Sigmoid colon (tissue), 7 donors: ENCODE data around the gene CLGN. TPM values are rescaled to one million over a fixed set of nuclear protein-coding genes. Genes with fewer than 3 reads are reported as not detected.
A peak's percentile ranks its signal among the peaks of the same experiment; 100 is the strongest.

Source experiments
- DNase-seq: peaks from one replicate; pipeline ENCODE4 v3.0.0-alpha.2; 2019
- H3K27ac ChIP-seq, 4 donors: fragments of 200-600 bp; sonication (generic); one replicate each; pipeline ENCODE4 v1.5.1; 2016 to 2019; ENCODE audit warnings: mild to moderate bottlenecking in 1 of 4
- H3K27me3 ChIP-seq, 3 donors: fragments of 200-600 bp; sonication (generic); one replicate each; pipeline ENCODE4 v1.5.1; 2019; ENCODE audit warnings: mild to moderate bottlenecking in 1 of 3
- H3K36me3 ChIP-seq, 4 donors: fragments of 200-600 bp; sonication (generic); one replicate each; pipeline ENCODE4 v1.5.1; 2016 to 2019
- H3K4me1 ChIP-seq, 4 donors: fragments of 200-600 bp; sonication (generic); one replicate each; pipeline ENCODE4 v1.5.1; 2017 to 2019
- H3K4me3 ChIP-seq, 4 donors: fragments of 200-600 bp; sonication (generic); one replicate each; pipeline ENCODE4 v1.5.1; 2017 to 2019; ENCODE audit warnings: mild to moderate bottlenecking in 2 of 4, moderate library complexity in 1 of 4
- H3K9me3 ChIP-seq, 4 donors: fragments of 200-600 bp in 3 of 4; sonication (generic) in 3 of 4; one replicate each; pipeline versions ENCODE4 v1.5.1 to v1.6.1; 2013 to 2019
- CTCF ChIP-seq, 4 experiments: fragments of 450-650 bp in 3 of 4; fragments of 200-600 bp in 1 of 4; IDR thresholded peaks; one replicate each; pipeline ENCODE4 v1.5.1; 2016 to 2019; ENCODE audit warnings: antibody characterized with exemption in 4 of 4, mild to moderate bottlenecking in 3 of 4, moderate library complexity in 2 of 4
- EP300 ChIP-seq, 4 donors: sonication (generic); formaldehyde crosslinking; IDR thresholded peaks; one replicate each; pipeline ENCODE4 v1.6.1; 2017; ENCODE audit warnings: antibody characterized with exemption in 4 of 4
- POLR2A ChIP-seq, 2 donors: fragments of 450-650 bp; IDR thresholded peaks; one replicate each; pipeline ENCODE4 v1.6.1; 2016; ENCODE audit warnings: antibody characterized with exemption in 2 of 2, mild to moderate bottlenecking in 2 of 2, moderate library complexity in 2 of 2
- POLR2AphosphoS5 ChIP-seq, 4 donors: sonication (generic); formaldehyde crosslinking; IDR thresholded peaks; one replicate each; pipeline ENCODE4 v1.6.1; 2017; ENCODE audit warnings: antibody characterized with exemption in 4 of 4
- WGBS, 2 donors: extraction: QIAGEN DNeasy Blood & Tissue Kit; methylation state at CpG; one replicate each; pipeline ENCODE4 v1.1.7; 2013; 5-methylcytosine and 5-hydroxymethylcytosine counted together
- intact Hi-C: fragments of 100-400 bp; cut with DNase I; formaldehyde crosslinking; loops from one replicate; pipeline ENCODE4 v1.15.1; 2023
- polyA plus RNA-seq, 3 donors: library from polyadenylated mRNA; stranded (reverse); fragments of 200-250 nt; gene quantifications; one replicate each; pipeline ENCODE4 v1.2.3, GENCODE V29; 2013
- total RNA-seq, 4 donors: library from RNA; depleted of rRNA; stranded (reverse); fragments of >200 nt; gene quantifications; one replicate each; pipeline ENCODE4 v1.1.0, GENCODE V29; 2016
- donor health status: healthy with polysubstance abuse.
- donor health status: Bipolar disorder and iron deficiency.
- donor health status: healthy.

Gene CLGN, protein sequence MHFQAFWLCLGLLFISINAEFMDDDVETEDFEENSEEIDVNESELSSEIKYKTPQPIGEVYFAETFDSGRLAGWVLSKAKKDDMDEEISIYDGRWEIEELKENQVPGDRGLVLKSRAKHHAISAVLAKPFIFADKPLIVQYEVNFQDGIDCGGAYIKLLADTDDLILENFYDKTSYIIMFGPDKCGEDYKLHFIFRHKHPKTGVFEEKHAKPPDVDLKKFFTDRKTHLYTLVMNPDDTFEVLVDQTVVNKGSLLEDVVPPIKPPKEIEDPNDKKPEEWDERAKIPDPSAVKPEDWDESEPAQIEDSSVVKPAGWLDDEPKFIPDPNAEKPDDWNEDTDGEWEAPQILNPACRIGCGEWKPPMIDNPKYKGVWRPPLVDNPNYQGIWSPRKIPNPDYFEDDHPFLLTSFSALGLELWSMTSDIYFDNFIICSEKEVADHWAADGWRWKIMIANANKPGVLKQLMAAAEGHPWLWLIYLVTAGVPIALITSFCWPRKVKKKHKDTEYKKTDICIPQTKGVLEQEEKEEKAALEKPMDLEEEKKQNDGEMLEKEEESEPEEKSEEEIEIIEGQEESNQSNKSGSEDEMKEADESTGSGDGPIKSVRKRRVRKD
- total RNA-seq (10 to 100 TPM in 1 of 4 donors, 1 to 10 TPM in 3; 2.9 to 14.0 (median 3.1) TPM), polyA plus RNA-seq (1 to 10 TPM in 1 of 3 donors, under 1 TPM in 2; under 0.01 to 2.2 (median 0.23) TPM)

GRCh38 chr4:140427106-140427918 is at the start of gene CLGN:
Gene CLGN (minus strand): TSS chr4:140427648. CDS start chr4:140413078, 14,570 bp downstream.
- intact Hi-C loops: loop anchor here (2.0 kb wide), 1 partner anchor 53 kb away; no protein-coding TSS in a partner anchor
- WGBS, 2 donors: 1% methylated on average over 73 of the region's 73 CpGs
- Histone ChIP-seq H3K36me3 (no peaks in the 10 kb centered on the region), H3K4me3 (peak within 1 kb of the TSS; percentile 47 to 64 (median 62)), H3K27ac (peak within 1 kb of the TSS; percentile 56 to 65 (median 62)), H3K9me3 (no peaks in the 10 kb centered on the region), H3K4me1 (peaks cover 0 to 17% (median 15%) of the 10 kb centered on the region in 4 donors), H3K27me3 (no peaks in the 10 kb centered on the region)
- DNase-seq: peak; percentile 82
- TF ChIP-seq POLR2A (IDR thresholded peaks at IDR 0.05) (no peak), POLR2AphosphoS5 (IDR thresholded peaks at IDR 0.05) (peak in 2 of 4 donors; percentile 1 to 21), CTCF (IDR thresholded peaks at IDR 0.05) (peak in 2 of 4 experiments; percentile 6 to 24), EP300 (IDR thresholded peaks at IDR 0.05) (no peak)

DNA sequence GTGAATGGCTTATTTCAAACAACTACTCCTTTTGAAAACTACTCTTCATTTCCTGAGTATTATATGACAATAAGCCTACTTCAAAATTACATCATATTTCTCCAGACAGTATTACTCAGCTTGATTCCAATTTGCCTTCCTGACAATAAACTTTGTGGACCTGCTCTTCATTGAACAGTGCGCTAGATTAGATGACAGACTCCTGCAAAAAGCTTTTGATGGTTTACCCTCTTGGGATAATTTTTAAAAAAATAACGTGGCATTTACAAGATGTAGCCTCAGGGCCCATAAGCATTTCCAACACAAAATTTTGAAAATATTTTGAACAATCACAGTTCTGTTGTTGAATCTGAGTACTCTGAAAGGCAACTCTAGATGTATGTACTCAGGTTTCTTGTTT is 44.7 kb upstream of the CLGN start:
- no peaks in the 10 kb centered on the region for H3K4me1 ChIP-seq
- no peak for DNase-seq
- intact Hi-C loops: no loop called here
- H3K36me3 ChIP-seq: no peaks in the 10 kb centered on the region
- no peak overlapping the region for H3K4me3 ChIP-seq
- H3K27ac ChIP-seq: no peak overlapping the region
- TF ChIP-seq POLR2A (IDR thresholded peaks at IDR 0.05) (no peak), CTCF (IDR thresholded peaks at IDR 0.05) (no peak), EP300 (IDR thresholded peaks at IDR 0.05) (no peak), POLR2AphosphoS5 (IDR thresholded peaks at IDR 0.05) (no peak)
- H3K9me3 ChIP-seq: no peaks in the 10 kb centered on the region
- 73 to 85% methylated on average over 2 of the region's 2 CpGs for WGBS, 2 donors
- H3K27me3 ChIP-seq: no peaks in the 10 kb centered on the region

DNA sequence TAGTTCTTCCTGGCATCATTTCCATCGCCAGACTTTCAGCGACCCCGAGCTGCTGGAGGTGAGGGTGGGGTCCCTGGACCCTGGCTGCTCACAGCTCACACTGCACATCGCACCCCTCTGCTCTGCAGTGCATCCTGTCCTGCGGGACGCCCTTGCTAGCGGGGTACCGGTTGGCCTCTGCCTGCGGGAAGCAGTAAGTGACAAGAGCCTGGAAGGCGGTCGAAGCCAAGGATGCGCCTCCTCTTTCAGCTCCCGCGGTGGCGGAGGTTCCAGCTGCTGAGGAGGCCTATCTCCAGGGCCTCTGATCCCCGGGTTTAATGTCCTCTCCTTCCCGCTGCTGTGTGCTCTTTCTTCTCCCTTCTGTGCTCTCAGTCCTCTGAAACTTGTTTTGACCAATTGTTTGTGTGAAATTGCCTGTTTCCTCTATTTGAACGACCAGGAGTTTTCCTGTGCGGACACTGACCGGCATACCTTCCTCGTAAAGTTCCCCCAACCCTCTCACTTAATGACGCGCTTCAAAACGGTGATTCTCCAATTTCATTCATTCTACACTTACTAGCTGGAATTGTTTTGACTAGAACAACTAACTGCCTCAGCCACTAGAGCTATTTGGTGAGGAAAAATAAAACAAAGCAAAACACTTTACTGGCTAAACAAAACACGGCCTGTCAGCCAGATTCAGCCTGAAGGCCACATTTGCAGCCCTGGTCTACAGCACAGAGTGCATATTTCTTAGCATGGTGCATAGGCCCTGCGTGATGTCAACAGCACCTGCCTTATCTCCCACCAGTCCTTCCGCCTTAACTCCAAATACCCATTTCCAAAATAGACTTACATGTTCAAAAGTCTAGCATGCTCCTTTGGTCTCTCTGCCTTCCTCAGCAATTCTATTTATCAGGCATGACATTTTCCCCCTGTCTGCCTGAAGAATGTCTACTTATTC is 42.6 kb upstream of the CLGN start:
- Histone ChIP-seq H3K4me3 (no peak overlapping the region), H3K27ac (no peak overlapping the region), H3K27me3 (no peaks in the 10 kb centered on the region), H3K9me3 (no peaks in the 10 kb centered on the region), H3K4me1 (no peaks in the 10 kb centered on the region), H3K36me3 (no peaks in the 10 kb centered on the region)
- TF ChIP-seq POLR2AphosphoS5 (IDR thresholded peaks at IDR 0.05) (no peak), CTCF (IDR thresholded peaks at IDR 0.05) (no peak), POLR2A (IDR thresholded peaks at IDR 0.05) (no peak), EP300 (IDR thresholded peaks at IDR 0.05) (no peak)
- no peak for DNase-seq
- intact Hi-C loops: no loop called here
- 70 to 82% methylated on average over 27 of the region's 27 CpGs for WGBS, 2 donors

GRCh38 chr4:140466146-140466545 is 38.7 kb upstream of the CLGN start:
- WGBS, 2 donors: 33 to 71% methylated on average over 1 of the region's 1 CpG
- Histone ChIP-seq H3K27ac (no peak overlapping the region), H3K36me3 (no peaks in the 10 kb centered on the region), H3K4me1 (no peaks in the 10 kb centered on the region), H3K27me3 (no peaks in the 10 kb centered on the region), H3K4me3 (no peak overlapping the region), H3K9me3 (no peaks in the 10 kb centered on the region)
- TF ChIP-seq CTCF (IDR thresholded peaks at IDR 0.05): no peak
- no peak for TF ChIP-seq POLR2AphosphoS5 (IDR thresholded peaks at IDR 0.05)
- no peak for DNase-seq
- intact Hi-C loops: no loop called here
